Measurements from ENCODE around the gene LNP1.

The LNP1 gene

GRCh38 chr3:100482176-100482575 lies 80.8 kb downstream of the LNP1 start:
- H3K4me3 ChIP-seq (ENCODE audit: low read depth, low read length) = no peak overlapping the region
- no peak overlapping the region for H3K9ac ChIP-seq (ENCODE audit: low read length)
- H3K27ac ChIP-seq (ENCODE audit: low read depth, low read length) = no peak overlapping the region
- H4K8ac ChIP-seq (ENCODE audit: low read depth, low read length) = no peak overlapping the region
- H3K79me2 ChIP-seq (ENCODE audit: control insufficient read depth, insufficient read depth, low read length, poor library complexity) = no peaks in the 10 kb centered on the region
- H3K18ac ChIP-seq (ENCODE audit: low read length) = no peak overlapping the region
- H3K27me3 ChIP-seq (ENCODE audit: insufficient read depth, low read length) = no peaks in the 10 kb centered on the region
- H3K23ac ChIP-seq (ENCODE audit: low read length) = no peak overlapping the region
- H3K4ac ChIP-seq (ENCODE audit: low read depth, low read length) = no peak overlapping the region
- WGBS (ENCODE audit: extremely low coverage, insufficient coverage, insufficient read length) = no CpG with 5 or more reads among the region's 2 CpGs
- H4K91ac ChIP-seq (ENCODE audit: low read depth, low read length) = no peak overlapping the region
- H3K14ac ChIP-seq (ENCODE audit: low read length) = no peak overlapping the region
- no peak for DNase-seq
- no peak overlapping the region for H2BK12ac ChIP-seq (ENCODE audit: low read length)
- no peak overlapping the region for H2BK5ac ChIP-seq (ENCODE audit: low read depth, low read length, poor library complexity)
- H2BK120ac ChIP-seq (ENCODE audit: insufficient read depth, low read length, poor library complexity) = no peak overlapping the region
- H3K36me3 ChIP-seq (ENCODE audit: control insufficient read depth in 1 of 2, insufficient read depth in 2 of 2, low read length in 2 of 2) = peaks cover 0 to 2% of the 10 kb centered on the region in 2 experiments
- no peak overlapping the region for H2AFZ ChIP-seq (ENCODE audit: insufficient read depth, low read length, poor library complexity)
- H3K9me3 ChIP-seq (ENCODE audit: insufficient read depth, low read depth, low read length) = no peaks in the 10 kb centered on the region
- no peaks in the 10 kb centered on the region for H3K79me1 ChIP-seq (ENCODE audit: low read length)
- no peak overlapping the region for H3K4me2 ChIP-seq (ENCODE audit: low read length)
- no peak overlapping the region for H2AK5ac ChIP-seq (ENCODE audit: low read length)
- no peak overlapping the region for H4K12ac ChIP-seq (ENCODE audit: low read depth, low read length)
- H3K4me1 ChIP-seq (ENCODE audit: control insufficient read depth in 1 of 2, insufficient read depth in 2 of 2, low read length in 2 of 2) = no peaks in the 10 kb centered on the region

- H2AK5ac ChIP-seq (ENCODE audit: low read length) = no peak overlapping the region
- no peak overlapping the region for H2BK120ac ChIP-seq (ENCODE audit: insufficient read depth, low read length, poor library complexity)
- H3K9me3 ChIP-seq (ENCODE audit: insufficient read depth, low read depth, low read length) = no peaks in the 10 kb centered on the region
- H4K12ac ChIP-seq (ENCODE audit: low read depth, low read length) = no peak overlapping the region
- H3K9ac ChIP-seq (ENCODE audit: low read length) = no peak overlapping the region
- no peak overlapping the region for H3K27ac ChIP-seq (ENCODE audit: low read depth, low read length)
- H3K4me3 ChIP-seq (ENCODE audit: low read depth, low read length) = no peak overlapping the region
- no peak overlapping the region for H3K4me2 ChIP-seq (ENCODE audit: low read length)
- H3K36me3 ChIP-seq (ENCODE audit: control insufficient read depth in 1 of 2, insufficient read depth in 2 of 2, low read length in 2 of 2) = peaks cover 0 to 2% of the 10 kb centered on the region in 2 experiments
- no peaks in the 10 kb centered on the region for H3K4me1 ChIP-seq (ENCODE audit: control insufficient read depth in 1 of 2, insufficient read depth in 2 of 2, low read length in 2 of 2)
- H2BK5ac ChIP-seq (ENCODE audit: low read depth, low read length, poor library complexity) = no peak overlapping the region
- no peak for DNase-seq
- H2AFZ ChIP-seq (ENCODE audit: insufficient read depth, low read length, poor library complexity) = no peak overlapping the region
- H3K79me2 ChIP-seq (ENCODE audit: control insufficient read depth, insufficient read depth, low read length, poor library complexity) = no peaks in the 10 kb centered on the region
- H3K18ac ChIP-seq (ENCODE audit: low read length) = no peak overlapping the region
- no peak overlapping the region for H4K91ac ChIP-seq (ENCODE audit: low read depth, low read length)
- WGBS (ENCODE audit: extremely low coverage, insufficient coverage, insufficient read length) = no CpG with 5 or more reads among the region's 1 CpG
- H3K4ac ChIP-seq (ENCODE audit: low read depth, low read length) = no peak overlapping the region
- no peak overlapping the region for H3K14ac ChIP-seq (ENCODE audit: low read length)
- no peak overlapping the region for H2BK12ac ChIP-seq (ENCODE audit: low read length)
- H3K23ac ChIP-seq (ENCODE audit: low read length) = no peak overlapping the region
- no peaks in the 10 kb centered on the region for H3K27me3 ChIP-seq (ENCODE audit: insufficient read depth, low read length)
- H3K79me1 ChIP-seq (ENCODE audit: low read length) = no peaks in the 10 kb centered on the region
- H4K8ac ChIP-seq (ENCODE audit: low read depth, low read length) = no peak overlapping the region
Observed at GRCh38 chr3:100483529-100483928, 82.2 kb downstream of the LNP1 start.

- Histone ChIP-seq H2BK5ac (ENCODE audit: low read depth, low read length, poor library complexity) (no peak overlapping the region), H2BK12ac (ENCODE audit: low read length) (no peak overlapping the region), H3K27me3 (ENCODE audit: insufficient read depth, low read length) (no peaks in the 10 kb centered on the region), H3K36me3 (ENCODE audit: control insufficient read depth in 1 of 2, insufficient read depth in 2 of 2, low read length in 2 of 2) (no peaks in the 10 kb centered on the region), H2BK120ac (ENCODE audit: insufficient read depth, low read length, poor library complexity) (no peak overlapping the region), H3K4me1 (ENCODE audit: control insufficient read depth in 1 of 2, insufficient read depth in 2 of 2, low read length in 2 of 2) (no peaks in the 10 kb centered on the region), H2AFZ (ENCODE audit: insufficient read depth, low read length, poor library complexity) (no peak overlapping the region), H3K27ac (ENCODE audit: low read depth, low read length) (no peak overlapping the region), H4K91ac (ENCODE audit: low read depth, low read length) (no peak overlapping the region), H4K12ac (ENCODE audit: low read depth, low read length) (no peak overlapping the region), H3K79me1 (ENCODE audit: low read length) (no peaks in the 10 kb centered on the region), H3K9ac (ENCODE audit: low read length) (no peak overlapping the region), H3K14ac (ENCODE audit: low read length) (no peak overlapping the region), H3K9me3 (ENCODE audit: insufficient read depth, low read depth, low read length) (no peaks in the 10 kb centered on the region), H3K4me2 (ENCODE audit: low read length) (no peak overlapping the region), H3K4ac (ENCODE audit: low read depth, low read length) (no peak overlapping the region), H3K79me2 (ENCODE audit: control insufficient read depth, insufficient read depth, low read length, poor library complexity) (no peaks in the 10 kb centered on the region), H4K8ac (ENCODE audit: low read depth, low read length) (no peak overlapping the region), H3K4me3 (ENCODE audit: low read depth, low read length) (no peak overlapping the region), H3K18ac (ENCODE audit: low read length) (no peak overlapping the region), H3K23ac (ENCODE audit: low read length) (no peak overlapping the region), H2AK5ac (ENCODE audit: low read length) (no peak overlapping the region)
- peak in 1 of 2 donors; percentile 69 for DNase-seq
- no CpG with 5 or more reads among the region's 2 CpGs for WGBS (ENCODE audit: extremely low coverage, insufficient coverage, insufficient read length)
Observed at GRCh38 chr3:100486808-100487207, 85.5 kb downstream of the LNP1 start.

- Histone ChIP-seq H3K23ac (ENCODE audit: low read length) (no peak overlapping the region), H3K4me3 (ENCODE audit: low read depth, low read length) (no peak overlapping the region), H2BK120ac (ENCODE audit: insufficient read depth, low read length, poor library complexity) (no peak overlapping the region), H3K27ac (ENCODE audit: low read depth, low read length) (no peak overlapping the region), H2BK12ac (ENCODE audit: low read length) (no peak overlapping the region), H3K79me1 (ENCODE audit: low read length) (no peaks in the 10 kb centered on the region), H2AFZ (ENCODE audit: insufficient read depth, low read length, poor library complexity) (no peak overlapping the region), H3K79me2 (ENCODE audit: control insufficient read depth, insufficient read depth, low read length, poor library complexity) (no peaks in the 10 kb centered on the region), H3K18ac (ENCODE audit: low read length) (no peak overlapping the region), H3K27me3 (ENCODE audit: insufficient read depth, low read length) (no peaks in the 10 kb centered on the region), H2BK5ac (ENCODE audit: low read depth, low read length, poor library complexity) (no peak overlapping the region), H3K4me1 (ENCODE audit: control insufficient read depth in 1 of 2, insufficient read depth in 2 of 2, low read length in 2 of 2) (no peaks in the 10 kb centered on the region), H3K9me3 (ENCODE audit: insufficient read depth, low read depth, low read length) (no peaks in the 10 kb centered on the region), H3K14ac (ENCODE audit: low read length) (no peak overlapping the region), H3K4ac (ENCODE audit: low read depth, low read length) (no peak overlapping the region), H2AK5ac (ENCODE audit: low read length) (no peak overlapping the region), H3K4me2 (ENCODE audit: low read length) (no peak overlapping the region), H4K12ac (ENCODE audit: low read depth, low read length) (no peak overlapping the region), H4K91ac (ENCODE audit: low read depth, low read length) (no peak overlapping the region), H3K9ac (ENCODE audit: low read length) (no peak overlapping the region), H4K8ac (ENCODE audit: low read depth, low read length) (no peak overlapping the region), H3K36me3 (ENCODE audit: control insufficient read depth in 1 of 2, insufficient read depth in 2 of 2, low read length in 2 of 2) (no peaks in the 10 kb centered on the region)
- no peak for DNase-seq
- WGBS (ENCODE audit: extremely low coverage, insufficient coverage, insufficient read length) = no CpG with 5 or more reads among the region's 1 CpG
Observed at GRCh38 chr3:100489118-100489517, 87.8 kb downstream of the LNP1 start.
